ENCODE measurements around the gene RFWD3. TPM values are rescaled to one million over a fixed set of nuclear protein-coding genes. Genes with fewer than 3 reads are reported as not detected.

RFWD3 gene
- total RNA-seq, 4 donors from 2014 or later, result 3.6 to 27.6 (median 20.0) TPM

- Histone ChIP-seq H3K4me1 (no peaks in the 10 kb centered on the region), H3K27ac (no peak overlapping the region)
- intact Hi-C loops (cut with DNase I; ENCODE audit: low total_unique reads), result no loop called here
Measured at GRCh38 chr16:74575807-74576643, 90.7 kb downstream of the RFWD3 start.

GRCh38 chr16:74575175-74575806, 91.4 kb downstream of the RFWD3 start:
- H3K27me3 ChIP-seq, result no peaks in the 10 kb centered on the region
- DNase-seq, result no peak
- TF ChIP-seq POLR2A (IDR thresholded peaks at IDR 0.05), result no peak
- no peak for TF ChIP-seq CTCF (IDR thresholded peaks at IDR 0.05)
- H3K4me3 ChIP-seq, result no peak overlapping the region
- no peak overlapping the region for H3K27ac ChIP-seq
- intact Hi-C loops (cut with DNase I; ENCODE audit: low total_unique reads), result no loop called here
- no peaks in the 10 kb centered on the region for H3K4me1 ChIP-seq
- H3K9me3 ChIP-seq, result no peaks in the 10 kb centered on the region
- no peaks in the 10 kb centered on the region for H3K36me3 ChIP-seq

More at GRCh38 chr16:74575807-74576643, 90.7 kb downstream of the RFWD3 start:
- H3K27me3 ChIP-seq, result no peaks in the 10 kb centered on the region
- H3K36me3 ChIP-seq, result no peaks in the 10 kb centered on the region
- H3K4me3 ChIP-seq, result no peak overlapping the region
- TF ChIP-seq CTCF (IDR thresholded peaks at IDR 0.05) (no peak), POLR2A (IDR thresholded peaks at IDR 0.05) (no peak)
- no peaks in the 10 kb centered on the region for H3K9me3 ChIP-seq
- DNase-seq, result no peak

GRCh38 chr16:74574146-74574545, 92.5 kb downstream of the RFWD3 start:
- no peak for DNase-seq
- Histone ChIP-seq H3K27ac (no peak overlapping the region), H3K9me3 (no peaks in the 10 kb centered on the region), H3K36me3 (no peaks in the 10 kb centered on the region), H3K4me3 (no peak overlapping the region), H3K4me1 (no peaks in the 10 kb centered on the region), H3K27me3 (no peaks in the 10 kb centered on the region)
- intact Hi-C loops (cut with DNase I; ENCODE audit: low total_unique reads), result no loop called here
- TF ChIP-seq CTCF (IDR thresholded peaks at IDR 0.05) (no peak), POLR2A (IDR thresholded peaks at IDR 0.05) (no peak)

GRCh38 chr16:74573622-74574021, 93.1 kb downstream of the RFWD3 start:
- no peak for TF ChIP-seq POLR2A (IDR thresholded peaks at IDR 0.05)
- no peak for TF ChIP-seq CTCF (IDR thresholded peaks at IDR 0.05)
- Histone ChIP-seq H3K9me3 (no peaks in the 10 kb centered on the region), H3K27ac (no peak overlapping the region), H3K4me3 (no peak overlapping the region), H3K4me1 (no peaks in the 10 kb centered on the region), H3K27me3 (no peaks in the 10 kb centered on the region), H3K36me3 (no peaks in the 10 kb centered on the region)
- no peak for DNase-seq
- intact Hi-C loops (cut with DNase I; ENCODE audit: low total_unique reads), result no loop called here

Other genes with a start within 250 kb of the RFWD3 start
- under 1 TPM in 1 of 4 donors, not detected in 3; 0.69 TPM for gene CLEC18B, start 245.4 kb downstream of the RFWD3 start, total RNA-seq
- gene GLG1, start 59.8 kb downstream of the RFWD3 start, total RNA-seq, result 100 to 1,000 TPM in 2 of 4 donors, 10 to 100 TPM in 2; 53.0 to 272 (median 127) TPM
- 10 to 100 TPM in 1 of 4 donors, 1 to 10 TPM in 3; 3.8 to 19.4 (median 7.6) TPM for gene MLKL, start 34.0 kb upstream of the RFWD3 start, total RNA-seq
- gene FA2H, start 107.9 kb upstream of the RFWD3 start, total RNA-seq, result not detected